A549 (cell line): Measurements from ENCODE around the gene SLC7A6OS. TPM values are rescaled to one million over a fixed set of nuclear protein-coding genes. Genes with fewer than 3 reads are reported as not detected.

Experiments
- ATAC-seq, 2 experiments: fragments of 200-7000 bp in 1 of 2; fragments of >200 bp in 1 of 2; cut with Nextera tagmentation in 1 of 2; cut with Tn5 transposase in 1 of 2; 3 replicates each; pipeline versions ENCODE4 v1.8.0 to v1.9.1; 2018 to 2020; ENCODE audit warnings: mild to moderate bottlenecking in 1 of 2, moderate library complexity in 1 of 2
- CTCF ChIA-PET: fragments of 300-600 bp; sonication (Branson Sonifier 250); formaldehyde crosslinking; extraction: SDS; loops from one replicate; lab custom pipeline; 2021; ENCODE audit warnings: antibody characterized with exemption, inconsistent platforms; lab: Yijun Ruan, JAX
- POLR2A ChIA-PET: fragments of 350-600 bp; formaldehyde crosslinking; extraction: SDS; loops from one replicate; lab custom pipeline; 2021; ENCODE audit warnings: antibody characterized with exemption, inconsistent platforms; lab: Yijun Ruan, JAX
- DNase-seq, 2 experiments: peaks; one replicate each; pipeline versions ENCODE4 v3.0.0 to v3.0.0-alpha.2; 2011 to 2016; ENCODE audit warnings: low read depth in 1 of 2, low spot score in 1 of 2
- FAIRE-seq: peaks from 2 replicates; lab custom pipeline; 2011; peaks lifted over from hg19 to GRCh38; lab: Jason Lieb, UNC
- H3K27ac ChIP-seq, 2 experiments: fragments of >200 bp; sonication (Bioruptor Twin); formaldehyde crosslinking; 3 replicates each; pipeline ENCODE4 v1.5.1; 2016 to 2017
- H3K4me1 ChIP-seq: fragments of >200 bp; sonication (Bioruptor Twin); formaldehyde crosslinking; 3 replicates; pipeline ENCODE4 v1.6.1; 2016
- H3K4me2 ChIP-seq: fragments of >200 bp; sonication (Bioruptor Twin); formaldehyde crosslinking; 3 replicates; pipeline ENCODE4 v1.6.1; 2016
- H3K4me3 ChIP-seq: fragments of >200 bp; sonication (Bioruptor Twin); formaldehyde crosslinking; 3 replicates; pipeline ENCODE4 v1.5.1; 2016
- H3K9me3 ChIP-seq: fragments of >200 bp; sonication (Bioruptor Twin); formaldehyde crosslinking; 3 replicates; pipeline ENCODE4 v1.6.1; 2016
- CBX8 ChIP-seq: fragments of 200-600 bp; sonication (generic); IDR thresholded peaks from 2 replicates; pipeline ENCODE4 v1.6.1; 2016
- ESRRA ChIP-seq: fragments of 150-350 bp; IDR thresholded peaks from 2 replicates; pipeline ENCODE4 v1.6.1; 2014; ENCODE audit warnings: mild to moderate bottlenecking, low read length, borderline replicate concordance
- FOXS1 ChIP-seq: fragments of 250-450 bp; sonication (Bioruptor Pico); IDR thresholded peaks from 2 replicates; pipeline ENCODE4 v1.5.0; 2020; ENCODE audit warnings: mild to moderate bottlenecking, moderate library complexity
- GATA3 ChIP-seq: IDR thresholded peaks from 2 replicates; pipeline ENCODE4 v1.6.1; 2012; ENCODE audit warnings: borderline replicate concordance
- HDAC2 ChIP-seq: fragments of 200-600 bp; sonication (generic); IDR thresholded peaks from 2 replicates; pipeline ENCODE4 v1.6.1; 2016
- HEYL ChIP-seq: fragments of 250-450 bp; sonication (Bioruptor Pico); IDR thresholded peaks from 2 replicates; pipeline ENCODE4 v1.8.0; 2021; ENCODE audit warnings: mild to moderate bottlenecking, moderate library complexity
- HOXA7 ChIP-seq: fragments of 250-450 bp; sonication (Bioruptor Pico); IDR thresholded peaks from 2 replicates; pipeline ENCODE4 v1.5.0; 2020; ENCODE audit warnings: mild to moderate bottlenecking, moderate library complexity
- HOXB13 ChIP-seq: fragments of 250-450 bp; sonication (Bioruptor Pico); IDR thresholded peaks from 2 replicates; pipeline ENCODE4 v1.5.0; 2020; ENCODE audit warnings: low read depth, mild to moderate bottlenecking, moderate library complexity
- HOXB5 ChIP-seq: fragments of 250-450 bp; sonication (Bioruptor Pico); IDR thresholded peaks from 2 replicates; pipeline ENCODE4 v1.5.0; 2020; ENCODE audit warnings: mild to moderate bottlenecking, moderate library complexity
- MAZ ChIP-seq: fragments of 150-350 bp; IDR thresholded peaks from 2 replicates; pipeline ENCODE4 v1.6.1; 2014; ENCODE audit warnings: antibody characterized with exemption, low read depth, low read length, borderline replicate concordance
- MYC ChIP-seq: IDR thresholded peaks from 2 replicates; pipeline ENCODE4 v1.6.1; 2012; ENCODE audit warnings: mild to moderate bottlenecking, inconsistent platforms, low read length, improper control_type of control experiment, borderline replicate concordance
- NPAS2 ChIP-seq: fragments of 250-450 bp; sonication (Bioruptor Pico); IDR thresholded peaks from 2 replicates; pipeline ENCODE4 v1.8.0; 2022; ENCODE audit warnings: mild to moderate bottlenecking, moderate library complexity, borderline replicate concordance
- RAD21 ChIP-seq, 2 experiments: fragments of >200 bp in 1 of 2; sonication (Bioruptor Twin) in 1 of 2; formaldehyde crosslinking in 1 of 2; IDR thresholded peaks in 1 of 2; conservative IDR thresholded peaks in 1 of 2; 2 replicates in 1 of 2; 3 replicates in 1 of 2; pipeline ENCODE4 v1.6.1; 2012 to 2018; ENCODE audit warnings: inconsistent platforms in 1 of 2
- RCOR1 ChIP-seq: fragments of 150-350 bp; IDR thresholded peaks from 2 replicates; pipeline ENCODE4 v1.6.1; 2014; ENCODE audit warnings: antibody characterized with exemption, low read length, low read depth
- RFX5 ChIP-seq: fragments of 450-650 bp; IDR thresholded peaks from 2 replicates; pipeline ENCODE4 v1.7.1; 2014; ENCODE audit warnings: antibody characterized with exemption, mild to moderate bottlenecking, moderate library complexity
- RNF2 ChIP-seq: fragments of 200-600 bp; sonication (generic); IDR thresholded peaks from 2 replicates; pipeline ENCODE4 v1.6.1; 2016; ENCODE audit warnings: low read depth, mild to moderate bottlenecking, antibody characterized with exemption, moderate library complexity, borderline replicate concordance
- SREBF2 ChIP-seq: fragments of 450-650 bp; IDR thresholded peaks from 2 replicates; pipeline ENCODE4 v1.6.1; 2014; ENCODE audit warnings: mild to moderate bottlenecking, moderate library complexity
- ZFP36 ChIP-seq: fragments of 450-650 bp; IDR thresholded peaks from 2 replicates; pipeline ENCODE4 v1.6.1; 2014; ENCODE audit warnings: borderline replicate concordance; ENCODE audit not compliant: partially characterized antibody
- ZSCAN20 ChIP-seq: fragments of 250-450 bp; sonication (Bioruptor Pico); IDR thresholded peaks from 2 replicates; pipeline ENCODE4 v1.8.0; 2022; ENCODE audit warnings: mild to moderate bottlenecking, moderate library complexity
- WGBS: methylation state at CpG from one replicate; pipeline ENCODE4 v1.1.6; 2017; ENCODE audit errors: missing lambda C conversion rate; 5-methylcytosine and 5-hydroxymethylcytosine counted together
- polyA plus RNA-seq, 4 experiments: library from polyadenylated mRNA; depleted of rRNA in 3 of 4; stranded (reverse); fragments of >200 nt; fragmentation: RNase III in 1 of 4; extraction: RNeasy Plus Mini Kit Qiagen cat#74134 plus additional on column Dnase treatment in 1 of 4; gene quantifications; 2 replicates in 3 of 4; 3 replicates in 1 of 4; pipeline ENCODE4 v1.2.3, GENCODE V29; 2011 to 2017
- TF ChIP-seq, protein P1 (sequence below): fragments of 250-450 bp; sonication (Bioruptor Pico); IDR thresholded peaks from 2 replicates; pipeline ENCODE4 v1.5.0; 2021; ENCODE audit warnings: mild to moderate bottlenecking, moderate library complexity, borderline replicate concordance
- TF ChIP-seq, protein P2 (sequence below): fragments of 250-450 bp; sonication (Bioruptor Pico); IDR thresholded peaks from 2 replicates; pipeline ENCODE4 v1.5.0; 2020; ENCODE audit warnings: low read depth, mild to moderate bottlenecking, moderate library complexity
- TF ChIP-seq, protein P3 (sequence below): fragments of >200 bp; sonication (Bioruptor Twin); formaldehyde crosslinking; IDR thresholded peaks from 3 replicates; pipeline ENCODE4 v1.6.1; 2016
- TF ChIP-seq, protein P4 (sequence below): fragments of >200 bp; sonication (Bioruptor Twin); formaldehyde crosslinking; IDR thresholded peaks from 3 replicates; pipeline ENCODE4 v1.5.1; 2016
- TF ChIP-seq, protein P5 (sequence below): fragments of >200 bp; sonication (Bioruptor Twin); formaldehyde crosslinking; IDR thresholded peaks from 2 replicates; pipeline ENCODE4 v1.6.1; 2016

SLC7A6OS gene
- polyA plus RNA-seq, 2 of the 4 experiments (the other 2 are of a cell fraction) = 10.4 to 11.9 TPM

DNA sequence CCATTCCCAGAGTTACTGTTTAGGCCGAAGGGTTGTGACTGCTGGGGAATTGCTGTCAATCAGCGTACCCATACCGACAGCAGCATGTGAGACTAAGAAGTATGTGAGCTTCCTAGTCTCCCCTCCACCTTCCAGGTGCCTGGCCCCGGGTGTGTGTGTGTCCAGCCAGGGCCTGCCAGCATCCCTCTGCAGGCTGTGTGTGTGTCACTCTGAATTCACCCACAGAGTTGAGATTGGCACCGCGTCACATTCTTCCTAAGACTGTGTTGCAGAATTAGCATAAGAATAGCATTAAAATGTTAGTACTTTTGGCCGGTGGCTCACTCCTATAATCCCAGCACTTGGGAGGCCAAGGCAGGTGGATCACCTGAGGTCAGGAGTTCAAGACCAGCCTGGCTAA lies 31.9 kb upstream of the SLC7A6OS start:
- FAIRE-seq = no peak
- no peak for DNase-seq
- ChIA-PET POLR2A (no interaction called here), CTCF (interaction anchor here (4.4 kb wide), 1 partner anchor 14 kb away, joined by 22 read pairs; no protein-coding TSS in a partner anchor)
- Histone ChIP-seq H3K27ac (no peak overlapping the region), H3K4me2 (no peak overlapping the region), H3K4me1 (no peaks in the 10 kb centered on the region), H3K4me3 (no peak overlapping the region), H3K9me3 (no peaks in the 10 kb centered on the region)
- 89% methylated on average over 7 of the region's 7 CpGs for WGBS
- no peak for ATAC-seq
- TF ChIP-seq, protein P1, sequence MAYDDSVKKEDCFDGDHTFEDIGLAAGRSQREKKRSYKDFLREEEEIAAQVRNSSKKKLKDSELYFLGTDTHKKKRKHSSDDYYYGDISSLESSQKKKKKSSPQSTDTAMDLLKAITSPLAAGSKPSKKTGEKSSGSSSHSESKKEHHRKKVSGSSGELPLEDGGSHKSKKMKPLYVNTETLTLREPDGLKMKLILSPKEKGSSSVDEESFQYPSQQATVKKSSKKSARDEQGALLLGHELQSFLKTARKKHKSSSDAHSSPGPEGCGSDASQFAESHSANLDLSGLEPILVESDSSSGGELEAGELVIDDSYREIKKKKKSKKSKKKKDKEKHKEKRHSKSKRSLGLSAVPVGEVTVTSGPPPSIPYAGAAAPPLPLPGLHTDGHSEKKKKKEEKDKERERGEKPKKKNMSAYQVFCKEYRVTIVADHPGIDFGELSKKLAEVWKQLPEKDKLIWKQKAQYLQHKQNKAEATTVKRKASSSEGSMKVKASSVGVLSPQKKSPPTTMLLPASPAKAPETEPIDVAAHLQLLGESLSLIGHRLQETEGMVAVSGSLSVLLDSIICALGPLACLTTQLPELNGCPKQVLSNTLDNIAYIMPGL (CRISPR knock-in tag) = no peak
- TF ChIP-seq GATA3 (no peak), HOXA7 (CRISPR knock-in tag) (no peak), RCOR1 (no peak)

DNA sequence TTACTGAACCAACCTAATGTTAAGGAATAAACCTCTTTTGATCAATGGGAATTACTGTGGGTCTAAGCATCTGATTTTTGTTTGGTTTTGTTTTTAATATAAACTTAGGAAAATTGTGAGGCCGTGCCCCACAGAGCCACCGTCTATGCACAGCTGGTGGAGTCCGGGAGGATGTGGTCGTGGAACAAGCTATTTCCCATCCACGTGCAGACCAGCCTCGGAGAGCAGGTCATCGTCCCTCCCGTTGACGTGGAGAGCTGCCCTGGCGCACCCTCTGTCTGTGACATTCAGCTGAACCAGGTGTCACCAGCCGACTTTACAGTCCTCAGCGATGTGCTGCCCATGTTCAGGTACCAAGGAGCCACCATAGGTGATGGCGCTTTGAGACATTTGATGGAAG lies 28.5 kb upstream of the SLC7A6OS start:
- 95% methylated on average over 13 of the region's 13 CpGs for WGBS
- Histone ChIP-seq H3K27ac (no peak overlapping the region), H3K4me2 (no peak overlapping the region), H3K4me3 (no peak overlapping the region), H3K9me3 (no peaks in the 10 kb centered on the region), H3K4me1 (no peaks in the 10 kb centered on the region)
- FAIRE-seq = no peak
- ChIA-PET POLR2A (no interaction called here), CTCF (interaction anchor here (0.8 to 4.6 kb wide), 3 partner anchors 11 to 77 kb away, joined by 3 to 41 read pairs (median 10); no protein-coding TSS in a partner anchor)
- no peak for DNase-seq
- no peak for TF ChIP-seq HOXB13 (CRISPR knock-in tag)
- TF ChIP-seq, protein P2, sequence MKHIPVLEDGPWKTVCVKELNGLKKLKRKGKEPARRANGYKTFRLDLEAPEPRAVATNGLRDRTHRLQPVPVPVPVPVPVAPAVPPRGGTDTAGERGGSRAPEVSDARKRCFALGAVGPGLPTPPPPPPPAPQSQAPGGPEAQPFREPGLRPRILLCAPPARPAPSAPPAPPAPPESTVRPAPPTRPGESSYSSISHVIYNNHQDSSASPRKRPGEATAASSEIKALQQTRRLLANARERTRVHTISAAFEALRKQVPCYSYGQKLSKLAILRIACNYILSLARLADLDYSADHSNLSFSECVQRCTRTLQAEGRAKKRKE (CRISPR knock-in tag) = no peak
- TF ChIP-seq ZSCAN20 (CRISPR knock-in tag) = no peak
- TF ChIP-seq, protein P3, sequence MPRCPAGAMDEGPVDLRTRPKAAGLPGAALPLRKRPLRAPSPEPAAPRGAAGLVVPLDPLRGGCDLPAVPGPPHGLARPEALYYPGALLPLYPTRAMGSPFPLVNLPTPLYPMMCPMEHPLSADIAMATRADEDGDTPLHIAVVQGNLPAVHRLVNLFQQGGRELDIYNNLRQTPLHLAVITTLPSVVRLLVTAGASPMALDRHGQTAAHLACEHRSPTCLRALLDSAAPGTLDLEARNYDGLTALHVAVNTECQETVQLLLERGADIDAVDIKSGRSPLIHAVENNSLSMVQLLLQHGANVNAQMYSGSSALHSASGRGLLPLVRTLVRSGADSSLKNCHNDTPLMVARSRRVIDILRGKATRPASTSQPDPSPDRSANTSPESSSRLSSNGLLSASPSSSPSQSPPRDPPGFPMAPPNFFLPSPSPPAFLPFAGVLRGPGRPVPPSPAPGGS = no peak
- ATAC-seq = no peak

DNA sequence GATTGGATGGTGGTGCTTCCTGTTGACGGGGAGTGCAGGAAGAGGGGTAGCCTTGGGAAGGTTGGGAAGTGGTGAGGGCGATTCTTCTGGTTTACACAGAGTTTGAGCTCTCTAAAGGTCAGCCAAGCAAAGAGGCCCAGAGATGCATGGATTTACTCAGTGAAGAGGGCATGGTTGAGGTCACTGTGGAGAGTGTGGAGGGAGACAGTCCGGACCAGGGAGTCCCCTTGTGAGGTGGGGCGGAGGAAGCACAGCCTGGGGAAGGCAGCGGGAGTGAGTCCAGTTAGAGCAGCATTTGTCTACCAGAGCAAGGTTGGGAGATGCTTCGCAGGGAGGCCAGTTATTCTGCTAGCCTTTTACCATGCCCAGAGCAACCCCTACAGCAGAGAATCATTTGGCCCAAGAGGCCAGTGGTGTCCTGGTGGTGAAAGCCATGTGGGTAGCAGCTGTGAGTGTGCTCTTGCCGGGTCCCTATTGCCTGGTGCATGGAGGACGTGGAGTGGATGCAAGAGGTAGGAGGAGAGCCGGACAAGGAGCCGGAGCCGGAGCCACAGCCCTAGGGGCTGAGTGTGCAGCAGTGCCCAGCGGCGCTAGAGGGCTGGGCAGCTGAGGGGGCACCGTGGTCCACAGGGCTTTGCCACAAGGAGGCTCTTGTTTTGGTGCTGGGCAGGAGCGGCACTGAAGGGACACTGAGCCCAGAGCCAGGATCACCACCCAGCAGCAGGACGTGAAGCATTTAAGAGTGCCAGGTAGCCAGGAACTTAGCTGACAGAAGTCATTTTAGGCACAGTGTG lies 27.8 kb upstream of the SLC7A6OS start:
- FAIRE-seq = no peak
- WGBS = 94% methylated on average over 16 of the region's 16 CpGs
- ChIA-PET POLR2A (no interaction called here), CTCF (interaction anchor here (1.0 to 4.6 kb wide), 4 partner anchors 10 to 98 kb away, joined by 3 to 41 read pairs (median 7); partner anchors contain the start of gene SLC7A6)
- Histone ChIP-seq H3K27ac (no peak overlapping the region), H3K4me2 (no peak overlapping the region), H3K4me3 (no peak overlapping the region), H3K4me1 (no peaks in the 10 kb centered on the region), H3K9me3 (no peaks in the 10 kb centered on the region)
- no peak; a peak in 1 of 6 replicates for ATAC-seq
- DNase-seq = no peak
- TF ChIP-seq ZFP36 = no peak
- TF ChIP-seq, protein P4, sequence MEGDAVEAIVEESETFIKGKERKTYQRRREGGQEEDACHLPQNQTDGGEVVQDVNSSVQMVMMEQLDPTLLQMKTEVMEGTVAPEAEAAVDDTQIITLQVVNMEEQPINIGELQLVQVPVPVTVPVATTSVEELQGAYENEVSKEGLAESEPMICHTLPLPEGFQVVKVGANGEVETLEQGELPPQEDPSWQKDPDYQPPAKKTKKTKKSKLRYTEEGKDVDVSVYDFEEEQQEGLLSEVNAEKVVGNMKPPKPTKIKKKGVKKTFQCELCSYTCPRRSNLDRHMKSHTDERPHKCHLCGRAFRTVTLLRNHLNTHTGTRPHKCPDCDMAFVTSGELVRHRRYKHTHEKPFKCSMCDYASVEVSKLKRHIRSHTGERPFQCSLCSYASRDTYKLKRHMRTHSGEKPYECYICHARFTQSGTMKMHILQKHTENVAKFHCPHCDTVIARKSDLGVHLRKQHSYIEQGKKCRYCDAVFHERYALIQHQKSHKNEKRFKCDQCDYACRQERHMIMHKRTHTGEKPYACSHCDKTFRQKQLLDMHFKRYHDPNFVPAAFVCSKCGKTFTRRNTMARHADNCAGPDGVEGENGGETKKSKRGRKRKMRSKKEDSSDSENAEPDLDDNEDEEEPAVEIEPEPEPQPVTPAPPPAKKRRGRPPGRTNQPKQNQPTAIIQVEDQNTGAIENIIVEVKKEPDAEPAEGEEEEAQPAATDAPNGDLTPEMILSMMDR = no peak
- TF ChIP-seq, protein P5, sequence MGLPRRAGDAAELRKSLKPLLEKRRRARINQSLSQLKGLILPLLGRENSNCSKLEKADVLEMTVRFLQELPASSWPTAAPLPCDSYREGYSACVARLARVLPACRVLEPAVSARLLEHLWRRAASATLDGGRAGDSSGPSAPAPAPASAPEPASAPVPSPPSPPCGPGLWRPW = no peak
- no peak for TF ChIP-seq NPAS2 (CRISPR knock-in tag)
- no peak for TF ChIP-seq RNF2
- no peak for TF ChIP-seq HEYL (CRISPR knock-in tag)
- no peak for TF ChIP-seq MYC
- TF ChIP-seq SREBF2 = no peak
- TF ChIP-seq ESRRA = no peak
- TF ChIP-seq, protein P1 (CRISPR knock-in tag) = no peak
- TF ChIP-seq HOXB5 (CRISPR knock-in tag) = no peak
- no peak for TF ChIP-seq FOXS1 (CRISPR knock-in tag)
- TF ChIP-seq RFX5 = no peak
- no peak for TF ChIP-seq MAZ
- no peak for TF ChIP-seq CBX8
- TF ChIP-seq RAD21 (conservative IDR thresholded peaks at IDR 0.05 in 1 of 2, IDR thresholded peaks at IDR 0.05 in 1 of 2) = no peak
- no peak for TF ChIP-seq HDAC2
- TF ChIP-seq RCOR1 = no peak
